HG03378 (cell line): ENCODE results near the gene CAPN15.

Experiments used
- ATAC-seq: cut with Tn5 transposase; IDR thresholded peaks from one replicate; pipeline ENCODE4 v1.9.1; 2021; ENCODE audit warnings: mild to moderate bottlenecking, moderate library complexity; ENCODE audit not compliant: unreplicated experiment

CAPN15 gene

GRCh38 chr16:559411-560203 lies 32.1 kb downstream of the CAPN15 start:
- ATAC-seq = no peak

GRCh38 chr16:560204-560700 lies 32.7 kb downstream of the CAPN15 start, which contains the start of gene PRR35:
TSS of gene PRR35 (plus strand) at chr16:560394. CDS start at chr16:563295, 2,901 bp downstream.
- no peak for ATAC-seq

- ATAC-seq = no peak
Measured at GRCh38 chr16:560701-561412, 33.3 kb downstream of the CAPN15 start.

GRCh38 chr16:561413-561794 lies 33.9 kb downstream of the CAPN15 start:
- ATAC-seq = no peak

GRCh38 chr16:561957-562938 lies 34.7 kb downstream of the CAPN15 start:
- ATAC-seq = no peak

GRCh38 chr16:563072-563644 lies 35.6 kb downstream of the CAPN15 start:
- ATAC-seq = no peak

GRCh38 chr16:564690-565418 lies 37.3 kb downstream of the CAPN15 start:
- ATAC-seq = no peak

- ATAC-seq = no peak
Measured at GRCh38 chr16:565419-566330, 38.2 kb downstream of the CAPN15 start.

GRCh38 chr16:566475-567372 lies 39.2 kb downstream of the CAPN15 start, which contains the start of gene NHLRC4:
TSS of gene NHLRC4 (plus strand) at chr16:567005. CDS start at chr16:568048, 1,043 bp downstream.
- no peak for ATAC-seq

GRCh38 chr16:567373-568256 lies 40.1 kb downstream of the CAPN15 start:
- no peak for ATAC-seq

- no peak for ATAC-seq
Measured at GRCh38 chr16:568401-569258, 41.1 kb downstream of the CAPN15 start.

GRCh38 chr16:569445-570254 lies 42.1 kb downstream of the CAPN15 start, which contains the start of gene PIGQ:
TSS of gene PIGQ (plus strand) at chr16:569968. CDS start at chr16:574075, 4,107 bp downstream.
- ATAC-seq = no peak

- ATAC-seq = no peak
Measured at GRCh38 chr16:572865-573650, 45.5 kb downstream of the CAPN15 start.
